HG02759 (cell line): ENCODE data around the gene CSNK2A1.
A peak's percentile ranks its signal among the peaks of the same experiment; 100 is the strongest.
"Not testable (repeated sequence)": the region's sequence is repeated elsewhere in the genome, so short reads cannot be mapped to it uniquely, and the experiment has no call there.

Experiments
- ATAC-seq: cut with Tn5 transposase; IDR thresholded peaks from one replicate; pipeline ENCODE4 v1.9.1; 2021; ENCODE audit warnings: mild to moderate bottlenecking, moderate library complexity; ENCODE audit not compliant: unreplicated experiment

Gene CSNK2A1

DNA sequence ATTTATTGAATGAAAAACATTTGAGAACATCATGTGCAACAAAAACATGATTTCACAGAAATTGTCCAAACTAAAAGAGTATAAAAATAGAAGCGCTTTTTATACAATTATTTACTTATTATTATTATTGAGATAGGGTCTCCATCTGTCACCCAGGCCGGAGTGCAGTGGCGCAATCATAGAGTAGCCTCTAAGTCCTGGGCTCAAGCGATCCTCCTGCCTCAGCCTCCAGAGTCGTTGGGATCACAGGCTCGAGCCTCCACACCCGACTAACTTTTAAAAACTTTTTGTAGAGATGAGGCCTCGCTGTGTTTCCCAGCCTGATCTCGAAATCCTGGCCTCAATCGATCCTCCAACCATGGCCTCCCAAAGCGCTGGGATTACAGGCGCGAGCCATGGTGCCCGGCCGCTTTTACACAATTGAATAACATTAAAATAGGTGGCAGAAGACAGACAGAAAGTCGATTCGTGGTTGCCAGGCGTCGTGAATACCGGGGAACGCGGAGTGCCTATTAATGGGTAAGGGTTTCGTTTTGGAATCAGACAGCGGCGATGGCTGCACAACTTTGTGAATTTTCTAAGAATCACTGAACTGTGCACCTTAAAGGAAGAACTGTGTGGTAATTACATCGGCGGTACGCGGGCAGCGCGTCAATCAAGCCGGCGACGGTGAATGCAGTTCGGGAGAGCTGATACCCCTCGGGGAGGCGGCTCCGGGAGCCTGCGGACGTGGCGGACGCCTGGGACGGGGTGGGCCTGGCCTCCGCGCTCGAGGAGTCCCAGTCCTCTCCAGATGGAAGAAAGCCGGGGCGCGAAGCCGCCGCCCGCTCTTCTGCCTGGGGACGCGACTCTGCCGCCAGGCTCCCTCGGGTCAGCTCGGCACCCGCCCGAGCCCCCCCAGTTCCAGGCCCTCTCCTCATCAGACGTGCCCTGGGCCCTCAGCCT, 82.1 kb downstream of the CSNK2A1 start:
- ATAC-seq: peak; percentile 49

DNA sequence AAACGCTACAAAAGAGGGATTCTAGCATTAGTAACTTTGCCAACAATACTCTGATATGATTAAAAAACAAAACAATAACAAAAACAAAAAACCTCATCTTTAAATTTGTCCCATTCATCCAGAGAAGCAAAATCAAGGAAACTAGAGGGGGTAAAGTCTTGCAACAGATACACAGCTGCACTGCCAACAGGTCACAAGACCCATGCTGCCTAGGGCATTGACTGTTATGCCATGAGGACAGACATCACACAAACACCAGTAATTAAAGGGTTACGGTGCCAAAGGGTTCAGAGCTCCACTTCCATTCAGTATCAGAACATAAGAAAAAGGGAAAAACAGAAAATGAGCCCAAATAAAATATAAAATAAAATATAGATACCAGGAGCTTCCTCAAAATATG, 82.9 kb downstream of the CSNK2A1 start:
- no peak for ATAC-seq

DNA sequence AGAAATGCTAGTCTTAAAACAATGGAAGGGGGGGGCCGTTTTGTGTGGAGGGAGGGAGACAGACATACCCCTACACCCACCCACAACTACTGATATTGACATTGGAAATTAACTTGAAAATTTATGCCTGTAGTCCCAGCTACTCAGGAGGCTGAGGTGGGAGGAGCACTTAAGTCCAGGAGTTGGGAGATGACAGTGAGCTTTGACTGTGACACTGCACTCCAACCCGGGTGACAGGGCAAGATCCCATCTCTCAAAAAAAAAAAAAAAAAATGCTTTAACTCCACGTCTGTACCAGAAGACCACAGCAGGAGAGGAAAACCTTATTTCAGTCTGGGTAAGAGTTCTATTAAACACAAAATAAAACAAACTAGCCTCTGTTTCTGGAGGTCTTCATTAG, 83.4 kb downstream of the CSNK2A1 start:
- ATAC-seq: no peak

DNA sequence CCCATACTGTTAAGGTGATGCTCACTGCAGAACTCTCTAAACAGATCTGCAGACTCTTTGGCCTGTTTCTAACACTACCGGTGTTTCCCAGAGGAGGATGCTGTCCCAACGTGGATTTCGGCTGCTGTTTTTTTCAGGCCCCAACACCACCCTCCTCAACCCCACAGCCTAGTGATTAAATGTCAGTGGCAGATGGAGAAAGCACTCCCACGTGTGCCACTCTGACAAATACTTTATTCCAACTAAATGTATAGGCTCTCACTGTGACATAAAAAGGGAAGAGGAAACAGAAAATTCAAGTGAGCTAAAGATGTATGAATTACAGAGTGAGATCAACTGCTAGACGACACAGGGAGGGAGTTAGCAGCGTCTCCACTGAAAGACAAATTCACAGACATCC, 84.8 kb downstream of the CSNK2A1 start:
- no peak for ATAC-seq

DNA sequence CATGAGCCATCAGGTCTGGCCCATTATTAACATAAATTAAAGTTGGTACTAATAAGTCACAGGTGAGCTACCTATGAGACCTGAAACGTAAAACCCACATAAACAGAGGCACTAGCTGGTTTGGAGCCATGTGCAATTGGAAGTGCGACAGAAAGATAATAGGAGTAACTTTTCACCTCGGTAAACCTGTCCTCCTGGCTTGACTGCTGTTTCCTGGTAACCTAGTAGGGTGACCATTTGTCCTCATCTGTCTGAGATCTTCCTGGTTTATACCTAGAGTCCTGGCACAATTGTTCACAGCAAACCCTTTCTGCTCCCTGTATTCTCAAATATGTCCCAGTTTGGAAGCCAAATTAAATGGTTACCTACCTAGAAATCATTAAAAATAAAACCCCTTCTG, 88.6 kb downstream of the CSNK2A1 start:
- ATAC-seq: no peak

DNA sequence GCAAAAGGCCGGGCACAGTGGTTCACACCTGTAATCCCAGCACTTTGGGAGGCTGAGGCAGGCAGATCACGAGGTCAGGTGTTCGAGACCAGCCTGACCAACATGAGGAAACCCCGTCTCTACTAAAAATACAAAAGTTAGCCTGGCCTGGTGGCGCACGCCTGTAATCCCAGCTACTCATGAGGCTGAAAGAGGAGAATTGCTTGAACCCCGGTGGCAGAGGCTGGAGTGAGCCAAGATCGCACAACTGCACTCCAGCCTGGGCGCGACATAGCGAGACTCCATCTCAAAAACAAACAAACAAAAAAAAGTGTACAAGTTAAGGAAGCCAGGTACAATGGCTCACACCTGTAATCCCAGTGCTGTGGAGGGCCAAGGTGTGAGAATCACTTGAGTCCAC, 91.6 kb downstream of the CSNK2A1 start:
- not testable (repeated sequence) for ATAC-seq

DNA sequence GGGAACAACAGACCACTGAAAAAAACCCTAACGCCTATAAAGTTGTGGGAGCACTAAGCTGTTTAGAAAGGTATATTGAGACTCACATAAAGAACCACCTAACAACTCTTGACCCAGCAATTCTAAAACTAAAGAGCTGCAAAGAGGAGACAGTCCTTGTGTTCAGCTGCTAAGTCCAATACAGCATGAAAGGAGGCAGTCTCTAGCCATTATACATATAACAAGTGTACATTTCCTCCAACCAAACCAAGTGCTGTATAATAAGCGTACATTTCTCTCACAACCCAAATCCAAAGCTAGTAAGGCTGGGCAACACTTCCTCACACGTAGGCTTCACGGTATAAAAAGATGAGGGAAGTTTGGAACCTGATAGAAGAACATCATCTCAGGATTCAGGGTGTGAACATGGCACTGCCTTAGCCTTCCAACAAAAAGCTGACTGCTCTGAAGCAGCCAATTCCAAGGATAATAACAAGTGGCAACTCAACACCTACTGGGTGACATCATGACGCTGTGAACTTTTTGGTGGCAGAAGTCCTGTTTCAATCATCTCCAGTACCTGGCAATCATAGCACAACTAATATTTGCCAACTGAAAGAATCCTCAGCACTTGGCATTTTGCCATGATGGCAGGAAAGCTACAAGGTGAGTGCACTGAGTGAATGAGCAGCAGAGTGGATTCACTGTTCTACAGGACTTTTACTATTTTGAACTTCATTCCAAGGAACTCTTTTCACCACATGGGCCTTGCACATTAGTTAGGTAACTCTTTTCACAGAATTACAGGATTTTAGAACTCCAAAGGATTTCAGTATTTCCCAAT, 97.9 kb downstream of the CSNK2A1 start:
- no peak for ATAC-seq

DNA sequence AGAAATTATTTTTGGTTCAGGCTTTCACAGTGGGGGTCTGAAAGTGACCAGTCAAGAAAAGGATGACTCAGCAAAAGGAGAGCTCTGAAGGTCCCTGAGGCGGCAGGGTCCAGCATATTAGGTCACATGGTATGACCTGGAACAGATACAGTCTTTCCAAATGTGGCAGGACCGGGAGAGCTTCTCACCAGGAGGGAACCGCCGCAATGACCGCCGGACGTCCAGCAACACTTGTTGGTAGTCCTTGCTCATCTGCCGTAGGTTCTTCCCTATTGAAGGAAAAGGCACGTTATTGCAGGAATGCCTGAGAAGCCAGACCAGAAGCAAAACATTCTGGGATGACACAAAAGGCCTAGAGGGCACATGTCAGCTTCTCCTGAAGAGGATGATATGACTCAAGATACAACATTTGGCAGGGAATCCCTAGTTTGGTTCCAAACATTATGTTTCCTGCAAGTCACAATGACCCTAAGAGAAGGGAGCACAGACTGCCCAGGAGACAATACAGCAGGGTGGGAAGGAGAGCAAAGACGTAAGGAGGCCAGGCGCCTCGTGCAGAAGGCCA, 98.6 kb downstream of the CSNK2A1 start:
- no peak for ATAC-seq

DNA sequence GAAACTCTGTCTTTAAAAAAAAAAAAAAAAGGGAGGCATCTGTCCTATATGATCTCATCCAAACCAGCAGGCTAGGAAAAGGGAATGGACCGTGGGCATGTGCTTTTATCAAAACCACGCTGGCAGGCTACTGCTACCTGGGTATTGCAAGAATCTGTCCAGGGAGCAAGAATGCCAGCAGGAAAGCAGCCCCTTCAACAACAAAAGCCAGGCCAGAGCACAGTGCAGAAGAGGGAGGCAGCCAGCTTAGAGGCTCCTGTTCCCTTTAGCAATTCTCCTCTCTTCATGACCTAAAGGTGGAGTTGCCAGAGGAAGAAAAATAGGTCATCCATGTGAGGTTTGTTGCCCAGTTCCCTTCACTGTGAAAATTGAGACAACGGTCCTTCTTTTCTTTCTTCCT, 99.5 kb downstream of the CSNK2A1 start:
- no peak for ATAC-seq

DNA sequence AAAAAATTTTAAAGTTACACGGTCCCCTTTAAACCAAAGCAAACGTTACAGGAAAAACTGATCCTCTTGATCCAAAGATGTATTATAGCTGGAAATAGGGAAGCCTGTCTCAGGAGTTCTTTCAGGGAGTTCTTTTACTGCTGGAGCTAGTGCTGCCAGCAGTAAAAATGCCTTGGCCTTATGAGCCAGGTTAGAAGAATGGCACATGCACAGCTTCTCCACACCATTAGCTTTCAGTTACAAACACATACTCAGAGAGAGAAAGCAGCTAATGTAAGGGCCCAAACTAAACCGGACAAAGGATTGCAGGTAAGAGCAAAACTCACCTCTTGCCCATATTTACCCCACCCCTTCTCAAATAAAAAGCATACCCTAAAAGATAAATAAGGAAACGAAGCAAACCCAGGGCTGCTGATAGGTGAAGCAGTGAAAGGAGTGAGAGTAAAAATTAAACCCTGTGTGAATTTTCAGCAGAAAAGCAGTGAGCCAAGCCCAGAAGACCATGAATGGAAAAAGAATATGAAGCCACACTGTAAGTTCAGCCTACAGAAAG, 100.3 kb downstream of the CSNK2A1 start:
- no peak for ATAC-seq

DNA sequence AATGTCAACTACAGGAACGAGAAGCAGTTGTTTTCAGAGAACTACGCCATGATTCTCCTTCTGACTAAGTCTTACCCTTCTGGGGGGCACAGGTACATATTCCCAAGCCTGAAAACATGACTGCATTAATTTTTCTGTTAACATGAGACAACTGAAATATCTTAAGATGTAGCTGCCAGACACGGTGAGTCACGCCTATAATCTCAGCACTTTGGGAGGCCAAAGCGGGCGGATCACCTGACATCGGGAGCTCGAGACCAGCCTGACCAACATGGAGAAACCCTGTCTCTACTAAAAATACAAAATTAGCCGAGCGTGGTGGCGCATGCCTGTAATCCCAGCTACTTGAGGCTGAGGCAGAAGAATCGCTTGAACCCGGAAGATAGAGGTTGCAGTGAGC, 103.0 kb downstream of the CSNK2A1 start:
- ATAC-seq: no peak

DNA sequence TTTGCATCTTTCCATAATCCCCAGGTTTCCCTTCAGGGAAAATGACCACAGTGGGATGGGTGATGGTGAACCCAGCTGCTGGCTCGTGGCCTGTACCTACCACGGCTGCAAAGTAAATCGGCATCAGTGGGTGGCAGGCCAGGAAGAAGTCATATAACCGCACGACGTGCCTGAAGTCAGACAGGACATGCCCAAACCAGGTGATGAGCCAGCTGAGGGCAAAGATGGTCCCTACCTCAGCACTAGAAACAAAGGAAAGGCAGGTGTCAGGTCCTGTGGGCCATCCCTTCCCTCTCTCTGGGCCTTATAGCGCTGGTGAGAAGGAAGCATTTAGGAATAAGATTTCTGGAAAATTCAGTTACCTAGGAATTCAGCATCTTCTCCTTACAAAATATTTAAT, 103.4 kb downstream of the CSNK2A1 start:
- no peak for ATAC-seq

DNA sequence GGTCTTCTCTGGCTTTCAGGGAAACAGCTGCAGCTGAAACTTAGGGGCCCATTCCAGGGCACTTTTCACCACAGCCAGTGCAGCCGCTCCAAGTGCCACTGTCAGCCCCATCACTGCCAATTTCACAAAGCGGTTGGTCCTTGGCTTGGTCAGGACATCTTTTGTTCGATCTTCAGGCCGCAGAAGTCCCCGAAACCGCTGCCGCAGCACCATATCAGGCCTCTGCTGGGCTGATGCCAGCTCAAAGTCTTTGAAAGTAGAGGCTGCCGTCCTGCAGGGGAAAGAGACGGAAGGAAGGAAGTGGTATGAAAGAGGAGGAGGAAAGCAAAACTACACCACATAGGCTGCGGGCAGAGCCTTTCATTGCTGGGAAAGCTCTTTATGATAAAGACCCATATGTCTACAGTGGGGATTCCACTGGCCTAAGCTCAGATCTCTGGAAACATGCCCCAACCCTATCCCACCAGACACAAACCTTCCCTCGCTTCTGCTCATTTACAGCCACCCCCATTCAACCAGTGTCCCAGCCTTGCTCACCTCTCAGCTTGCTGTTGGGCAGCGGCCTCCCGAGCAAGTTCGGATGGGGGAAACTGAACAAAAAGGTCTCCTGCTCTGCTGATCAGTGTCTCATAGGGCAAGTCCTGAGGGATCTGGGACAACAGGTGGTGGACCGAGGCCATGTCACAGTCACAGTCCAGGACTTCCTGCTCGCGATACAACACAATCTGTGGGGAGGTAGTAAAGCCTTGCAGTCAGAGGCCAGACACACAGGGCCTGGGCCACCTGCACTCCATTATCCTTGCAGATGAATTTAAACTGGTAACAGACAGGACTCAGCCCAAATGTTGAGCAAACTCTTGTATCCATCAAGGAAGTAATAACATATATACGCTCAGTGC, 104.8 kb downstream of the CSNK2A1 start:
- ATAC-seq: no peak

DNA sequence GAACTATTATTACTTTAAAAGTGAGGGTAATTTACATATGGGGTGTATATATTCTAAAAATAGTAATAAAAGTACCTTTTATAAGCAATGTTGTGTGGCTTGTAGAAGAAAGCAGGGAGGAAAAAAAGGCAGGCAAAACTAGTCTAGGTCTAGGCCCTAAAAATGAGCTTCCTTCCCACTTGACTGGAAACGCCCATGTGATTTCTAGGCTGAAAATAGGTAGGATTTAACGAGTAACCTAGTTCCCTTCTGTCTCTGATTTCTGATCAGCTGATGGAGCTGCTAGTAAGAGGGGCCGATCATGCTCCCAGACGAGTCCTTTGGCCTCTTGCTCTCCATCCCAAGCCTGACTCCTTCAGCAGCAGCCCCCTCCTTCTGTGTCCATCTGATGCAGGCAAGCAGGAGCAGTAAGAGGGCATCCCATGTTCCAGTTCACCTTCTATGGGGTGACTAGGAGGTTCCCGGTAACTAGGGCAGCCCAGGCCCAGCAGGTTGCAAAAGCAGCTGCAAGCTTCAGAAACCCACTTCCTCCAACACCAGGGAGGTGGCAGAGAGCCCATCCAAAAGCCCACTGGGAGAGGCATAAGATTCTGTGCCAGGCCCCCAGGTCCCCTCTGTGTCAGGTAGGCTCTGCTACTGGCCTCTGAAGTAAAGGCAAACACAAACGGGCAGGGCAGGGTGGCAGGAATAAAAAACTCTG, 105.7 kb downstream of the CSNK2A1 start:
- no peak for ATAC-seq

DNA sequence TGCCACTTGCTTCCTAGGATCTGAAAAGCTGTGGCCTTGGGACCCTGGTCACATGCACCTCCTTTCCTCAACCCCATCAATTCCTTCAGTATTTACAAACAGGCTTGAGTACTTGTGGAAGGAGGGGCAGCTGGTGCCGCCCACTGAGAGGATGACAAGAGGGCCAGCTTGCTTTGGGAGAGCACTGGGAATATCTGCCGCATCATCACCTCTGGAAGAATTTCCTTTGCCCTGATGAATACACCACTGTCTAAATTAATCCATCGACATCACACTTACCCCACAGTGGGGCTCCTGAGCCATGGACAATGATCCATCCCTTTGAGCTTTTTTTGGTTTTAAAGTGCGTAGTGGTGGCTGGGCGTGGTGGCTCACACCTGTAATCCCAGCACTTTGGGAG, 107.1 kb downstream of the CSNK2A1 start:
- ATAC-seq: no peak

DNA sequence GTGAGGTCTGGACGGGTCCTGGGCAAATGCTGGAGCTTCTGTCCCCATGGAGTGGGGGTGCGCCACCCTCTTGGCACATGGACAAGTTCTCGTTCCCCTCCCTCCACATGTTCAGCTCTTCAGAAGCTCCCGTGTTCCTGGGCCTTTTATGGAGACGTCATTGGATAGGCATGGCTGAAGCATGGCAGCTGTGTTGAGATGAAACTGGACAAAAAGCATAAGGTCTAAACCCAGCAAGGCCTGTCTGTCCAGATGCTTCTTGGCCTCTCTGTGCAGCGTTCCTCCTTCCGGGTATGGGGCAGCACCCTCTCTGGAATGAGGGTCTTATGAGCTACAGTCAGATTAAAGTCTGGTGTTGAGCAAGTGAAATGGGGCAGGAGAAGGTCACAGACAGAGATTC, 108.0 kb downstream of the CSNK2A1 start:
- ATAC-seq: no peak

DNA sequence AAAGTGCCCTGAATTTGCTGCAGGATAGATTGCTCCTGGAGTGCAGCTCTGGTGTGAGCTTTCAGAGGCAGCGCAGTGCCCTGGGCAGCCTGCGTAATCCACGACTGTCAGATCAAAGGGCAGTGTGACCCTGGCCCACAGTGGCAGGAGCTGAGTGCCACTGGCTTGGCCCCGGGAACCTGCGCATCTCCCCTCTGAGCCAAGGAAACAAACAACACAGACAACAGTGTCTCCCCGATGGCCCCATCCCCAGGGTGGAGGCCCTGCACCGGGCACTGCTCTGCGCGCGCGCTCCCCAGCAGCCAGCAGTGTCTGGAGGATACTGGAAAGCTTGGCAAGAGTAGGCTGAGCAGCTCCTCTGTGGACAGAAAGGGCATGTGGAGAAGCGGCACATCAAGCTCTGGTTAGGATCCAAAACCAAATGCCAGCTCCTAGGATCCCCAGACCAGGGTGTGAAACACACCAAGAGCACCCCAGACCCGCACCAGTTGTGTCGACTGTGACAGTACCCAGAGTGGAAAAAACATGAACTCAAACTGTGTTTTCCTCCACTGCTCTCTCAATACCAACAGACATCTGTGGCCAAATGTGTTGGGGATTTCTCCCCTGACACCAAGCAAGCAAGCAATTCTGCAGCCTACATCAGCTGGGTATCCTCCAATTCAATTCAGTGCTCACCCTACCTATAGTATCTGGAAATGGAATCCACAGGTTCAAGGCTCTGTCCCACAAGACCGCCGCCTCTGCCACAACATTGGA, 108.8 kb downstream of the CSNK2A1 start:
- no peak for ATAC-seq

DNA sequence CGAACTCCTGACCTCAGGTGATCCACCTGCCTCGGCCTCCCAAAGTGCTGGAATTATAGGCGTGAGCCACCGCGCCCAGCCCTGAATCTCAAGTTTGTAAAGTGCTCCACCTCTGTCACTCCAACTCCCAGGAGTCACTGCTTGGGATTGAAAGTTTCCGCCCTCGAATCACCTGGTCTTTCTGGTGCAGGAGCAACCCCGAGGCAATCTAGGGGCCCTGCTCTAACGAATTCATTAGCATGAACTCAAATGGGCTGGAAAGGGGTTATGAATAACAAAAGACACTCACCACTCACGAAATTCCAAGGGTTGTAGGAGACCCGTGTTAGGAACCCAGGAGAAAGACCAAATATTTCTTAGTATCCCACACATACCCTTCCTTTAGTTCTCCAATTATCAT, 109.4 kb downstream of the CSNK2A1 start:
- no peak for ATAC-seq
